Lower leg skin (tissue), 3 donors: ENCODE measurements around the gene RALGAPA2.

Experiments used
- POLR2A ChIP-seq, 2 donors: fragments of 450-650 bp; IDR thresholded peaks; one replicate each; pipeline ENCODE4 v1.6.1; 2016 to 2017; ENCODE audit warnings: antibody characterized with exemption in 2 of 2, mild to moderate bottlenecking in 1 of 2, moderate library complexity in 1 of 2
- TF ChIP-seq, protein P1 (sequence below), 3 donors: fragments of 450-650 bp; IDR thresholded peaks; one replicate each; pipeline ENCODE4 v1.5.1; 2016; ENCODE audit warnings: antibody characterized with exemption in 3 of 3, mild to moderate bottlenecking in 3 of 3, moderate library complexity in 2 of 3

GRCh38 chr20:20399531-20400500, 312.6 kb downstream of the RALGAPA2 start:
- TF ChIP-seq, protein P1, sequence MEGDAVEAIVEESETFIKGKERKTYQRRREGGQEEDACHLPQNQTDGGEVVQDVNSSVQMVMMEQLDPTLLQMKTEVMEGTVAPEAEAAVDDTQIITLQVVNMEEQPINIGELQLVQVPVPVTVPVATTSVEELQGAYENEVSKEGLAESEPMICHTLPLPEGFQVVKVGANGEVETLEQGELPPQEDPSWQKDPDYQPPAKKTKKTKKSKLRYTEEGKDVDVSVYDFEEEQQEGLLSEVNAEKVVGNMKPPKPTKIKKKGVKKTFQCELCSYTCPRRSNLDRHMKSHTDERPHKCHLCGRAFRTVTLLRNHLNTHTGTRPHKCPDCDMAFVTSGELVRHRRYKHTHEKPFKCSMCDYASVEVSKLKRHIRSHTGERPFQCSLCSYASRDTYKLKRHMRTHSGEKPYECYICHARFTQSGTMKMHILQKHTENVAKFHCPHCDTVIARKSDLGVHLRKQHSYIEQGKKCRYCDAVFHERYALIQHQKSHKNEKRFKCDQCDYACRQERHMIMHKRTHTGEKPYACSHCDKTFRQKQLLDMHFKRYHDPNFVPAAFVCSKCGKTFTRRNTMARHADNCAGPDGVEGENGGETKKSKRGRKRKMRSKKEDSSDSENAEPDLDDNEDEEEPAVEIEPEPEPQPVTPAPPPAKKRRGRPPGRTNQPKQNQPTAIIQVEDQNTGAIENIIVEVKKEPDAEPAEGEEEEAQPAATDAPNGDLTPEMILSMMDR (IDR thresholded peaks at IDR 0.05) = no peak
- no peak for TF ChIP-seq POLR2A (IDR thresholded peaks at IDR 0.05)
